GM10248 (cell line): ENCODE data around the gene MYADM.

Source experiments
- CTCF ChIA-PET: fragments of 300-600 bp; sonication (Branson Sonifier 250); formaldehyde crosslinking; extraction: SDS; loops from one replicate; lab custom pipeline; 2021; ENCODE audit warnings: antibody characterized with exemption; lab: Yijun Ruan, JAX
- POLR2A ChIA-PET: fragments of 350-650 bp; sonication (Branson Sonifier 250); formaldehyde crosslinking; extraction: SDS; loops from one replicate; lab custom pipeline; 2020; ENCODE audit warnings: antibody characterized with exemption; lab: Yijun Ruan, JAX
- DNase-seq: peaks from one replicate; pipeline ENCODE4 v3.0.0; 2012; ENCODE audit errors: extremely low spot score
- TF ChIP-seq, protein P1 (sequence below): IDR thresholded peaks from 2 replicates; pipeline ENCODE4 v1.5.1; 2012; ENCODE audit warnings: mild to moderate bottlenecking, low read depth; ENCODE audit errors: extremely low read depth, missing control alignments, control extremely low read depth

MYADM gene

DNA sequence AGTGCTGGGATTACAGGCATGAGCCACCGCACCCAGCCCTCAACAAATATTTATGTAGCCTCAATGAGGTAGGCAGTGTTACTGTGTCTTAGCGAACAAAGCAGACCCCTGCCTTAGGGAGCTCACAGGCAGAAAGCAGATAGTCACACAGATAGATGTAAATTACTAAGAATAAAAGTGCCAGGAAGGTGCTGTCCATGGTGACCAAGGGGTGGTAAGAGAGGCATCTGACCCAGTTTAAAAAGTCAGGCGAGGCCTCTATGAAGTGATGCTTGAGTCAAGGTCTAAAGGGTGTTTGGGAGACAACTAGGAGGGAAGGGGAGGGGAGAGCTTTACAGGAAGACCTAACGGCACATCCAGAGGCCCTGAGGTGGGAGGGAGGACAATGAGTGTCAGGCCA, 29.0 kb downstream of the MYADM start:
- TF ChIP-seq, protein P1, sequence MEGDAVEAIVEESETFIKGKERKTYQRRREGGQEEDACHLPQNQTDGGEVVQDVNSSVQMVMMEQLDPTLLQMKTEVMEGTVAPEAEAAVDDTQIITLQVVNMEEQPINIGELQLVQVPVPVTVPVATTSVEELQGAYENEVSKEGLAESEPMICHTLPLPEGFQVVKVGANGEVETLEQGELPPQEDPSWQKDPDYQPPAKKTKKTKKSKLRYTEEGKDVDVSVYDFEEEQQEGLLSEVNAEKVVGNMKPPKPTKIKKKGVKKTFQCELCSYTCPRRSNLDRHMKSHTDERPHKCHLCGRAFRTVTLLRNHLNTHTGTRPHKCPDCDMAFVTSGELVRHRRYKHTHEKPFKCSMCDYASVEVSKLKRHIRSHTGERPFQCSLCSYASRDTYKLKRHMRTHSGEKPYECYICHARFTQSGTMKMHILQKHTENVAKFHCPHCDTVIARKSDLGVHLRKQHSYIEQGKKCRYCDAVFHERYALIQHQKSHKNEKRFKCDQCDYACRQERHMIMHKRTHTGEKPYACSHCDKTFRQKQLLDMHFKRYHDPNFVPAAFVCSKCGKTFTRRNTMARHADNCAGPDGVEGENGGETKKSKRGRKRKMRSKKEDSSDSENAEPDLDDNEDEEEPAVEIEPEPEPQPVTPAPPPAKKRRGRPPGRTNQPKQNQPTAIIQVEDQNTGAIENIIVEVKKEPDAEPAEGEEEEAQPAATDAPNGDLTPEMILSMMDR: no peak
- CTCF ChIA-PET: interaction anchor here (1.3 kb wide), 2 partner anchors 23 to 132 kb away, joined by 3 to 4 read pairs; no protein-coding TSS in a partner anchor
- POLR2A ChIA-PET: no interaction called here

DNA sequence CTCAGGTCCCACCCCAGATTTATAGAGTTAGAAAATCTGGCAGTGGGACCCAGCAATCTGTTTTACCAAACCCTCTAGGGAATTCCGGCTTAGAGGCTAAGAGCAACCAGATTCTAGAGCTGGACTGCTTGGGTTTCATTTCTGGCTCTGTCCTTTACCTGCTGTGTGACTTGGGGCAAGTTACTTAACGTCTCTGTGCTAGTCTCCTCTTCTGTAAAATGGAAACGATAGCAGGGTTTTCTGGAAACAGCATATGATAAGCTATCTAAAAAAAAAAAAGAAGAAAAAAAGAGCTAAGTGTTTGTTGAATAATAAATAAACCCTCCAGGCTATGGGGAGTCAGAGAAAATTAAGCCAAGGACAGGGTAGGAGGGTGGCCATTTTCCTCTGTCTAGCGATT, 29.8 kb downstream of the MYADM start:
- TF ChIP-seq, protein P1: no peak
- no peak for DNase-seq
- ChIA-PET CTCF (interaction anchor here (1.3 kb wide), 2 partner anchors 24 to 132 kb away, joined by 3 to 4 read pairs; no protein-coding TSS in a partner anchor), POLR2A (no interaction called here)

More for the DNA sequence above, 29.0 kb downstream of the MYADM start:
- DNase-seq: no peak

DNA sequence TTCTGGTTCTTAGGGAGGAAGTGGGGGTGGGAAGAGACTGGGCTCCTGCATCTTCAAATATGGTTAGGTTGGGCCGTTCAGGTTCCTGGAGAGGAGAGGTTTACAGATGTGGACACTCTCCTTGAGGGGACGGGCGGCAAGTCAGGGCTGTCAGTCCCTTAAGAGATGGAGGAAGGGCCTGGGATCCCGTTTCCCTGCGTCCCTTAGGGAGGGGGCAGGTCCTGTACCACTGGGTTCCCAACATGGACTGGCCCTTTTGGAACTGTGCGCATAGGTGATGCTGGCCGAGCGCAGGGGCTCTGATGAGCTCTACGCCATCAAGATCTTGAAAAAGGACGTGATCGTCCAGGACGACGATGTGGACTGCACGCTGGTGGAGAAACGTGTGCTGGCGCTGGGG, 30.5 kb downstream of the MYADM start:
- CTCF ChIA-PET: interaction anchor here (1.3 kb wide), 2 partner anchors 25 to 131 kb away, joined by 3 to 4 read pairs; no protein-coding TSS in a partner anchor

DNA sequence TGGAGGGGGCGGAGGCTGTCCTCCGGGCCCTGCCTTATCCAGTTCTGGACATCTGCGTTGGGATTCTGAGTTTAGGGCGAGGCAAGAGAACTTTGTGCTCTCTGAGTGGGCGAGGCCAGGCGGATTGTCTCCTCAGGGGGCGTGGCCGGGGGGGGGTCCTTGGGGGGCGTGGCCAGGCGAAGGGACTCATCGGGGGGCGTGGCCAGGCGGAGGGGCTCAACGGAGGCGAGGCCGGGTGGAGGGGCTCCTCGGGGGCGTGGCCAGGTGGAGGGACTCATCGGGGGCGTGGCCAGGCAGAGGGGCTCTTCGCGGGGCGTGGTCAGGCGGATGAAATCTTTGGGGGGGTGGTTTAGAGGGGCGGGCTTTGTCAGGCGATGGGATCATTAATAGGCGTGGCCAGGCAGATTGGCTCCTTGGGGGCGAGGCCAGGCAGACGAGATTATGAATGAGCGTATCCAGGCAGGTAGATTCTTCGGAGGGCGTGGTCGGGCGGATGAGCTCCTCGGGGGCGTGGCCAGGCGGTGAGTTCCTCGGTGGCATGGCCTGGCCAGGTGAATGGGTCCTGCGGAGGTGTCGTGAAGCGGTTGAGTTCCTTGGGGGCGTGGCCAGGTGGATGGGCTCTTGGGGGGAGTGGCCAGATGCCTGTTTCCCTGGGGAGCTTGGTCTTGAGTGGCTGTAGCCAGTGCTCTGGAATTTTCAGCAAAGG, 31.1 kb downstream of the MYADM start:
- CTCF ChIA-PET: no interaction called here
- POLR2A ChIA-PET: no interaction called here
- TF ChIP-seq, protein P1: no peak
- DNase-seq: no peak

More for the DNA sequence above, 30.5 kb downstream of the MYADM start:
- TF ChIP-seq, protein P1: no peak
- POLR2A ChIA-PET: no interaction called here
- DNase-seq: no peak

DNA sequence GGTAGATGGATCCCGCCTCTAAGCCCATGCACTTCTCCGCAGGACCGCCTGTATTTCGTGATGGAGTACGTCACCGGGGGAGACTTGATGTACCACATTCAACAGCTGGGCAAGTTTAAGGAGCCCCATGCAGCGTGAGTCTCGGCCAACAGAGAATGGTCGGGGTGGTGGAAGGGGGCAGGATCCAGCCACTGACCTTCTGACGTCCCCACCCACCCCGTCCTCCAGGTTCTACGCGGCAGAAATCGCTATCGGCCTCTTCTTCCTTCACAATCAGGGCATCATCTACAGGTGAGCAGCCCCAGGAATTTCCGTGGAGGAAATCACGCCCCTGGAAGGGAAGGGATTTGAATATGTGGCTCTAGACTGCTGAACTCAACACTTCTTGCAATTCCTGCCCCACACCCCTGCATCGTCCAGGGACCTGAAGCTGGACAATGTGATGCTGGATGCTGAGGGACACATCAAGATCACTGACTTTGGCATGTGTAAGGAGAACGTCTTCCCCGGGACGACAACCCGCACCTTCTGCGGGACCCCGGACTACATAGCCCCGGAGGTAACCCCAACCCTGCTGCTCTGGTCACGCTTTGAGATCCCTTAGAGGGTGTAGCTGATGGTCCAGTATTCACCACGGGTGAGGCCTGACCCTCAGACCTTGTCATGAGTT, 32.6 kb downstream of the MYADM start:
- ChIA-PET CTCF (no interaction called here), POLR2A (no interaction called here)
- DNase-seq: no peak
- TF ChIP-seq, protein P1: no peak

DNA sequence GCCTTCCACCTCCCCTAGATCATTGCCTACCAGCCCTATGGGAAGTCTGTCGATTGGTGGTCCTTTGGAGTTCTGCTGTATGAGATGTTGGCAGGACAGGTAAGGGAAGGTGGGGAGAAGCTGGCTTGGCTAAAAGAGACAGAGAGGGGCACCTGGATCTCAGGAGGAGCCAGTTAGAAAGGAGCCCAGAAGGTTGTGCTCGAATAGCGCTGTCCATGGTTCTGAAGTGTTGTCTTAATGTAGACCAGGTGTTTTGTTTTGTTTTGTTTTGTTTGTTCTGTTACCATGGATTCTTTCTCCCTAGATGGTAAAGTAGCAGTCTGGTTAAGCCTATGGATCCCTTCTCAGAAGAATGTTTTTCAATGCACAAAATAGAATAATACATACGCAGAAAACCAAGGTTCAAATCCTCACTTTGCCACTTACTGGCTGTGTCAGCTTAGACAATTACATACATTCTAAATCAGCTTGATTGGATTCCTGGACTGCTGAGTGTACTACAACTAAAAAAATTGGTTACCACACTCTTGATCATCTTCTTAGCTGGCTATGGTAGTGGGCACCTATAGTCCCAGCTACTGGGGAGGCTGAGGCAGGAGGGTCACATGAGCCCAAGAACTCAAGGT, 35.5 kb downstream of the MYADM start:
- ChIA-PET POLR2A (no interaction called here), CTCF (no interaction called here)
- TF ChIP-seq, protein P1: no peak
- no peak for DNase-seq
